Measurements from ENCODE around the gene POLR3E. TPM values are rescaled to one million over a fixed set of nuclear protein-coding genes. Genes with fewer than 3 reads are reported as not detected.

Gene POLR3E
- polyA plus RNA-seq, 1 donor (not counting 4 experiments of a cell fraction or from before 2014, with no cell fraction given) = 74.0 TPM

GRCh38 chr16:22369221-22369811 lies 72.1 kb downstream of the POLR3E start:
- peaks cover 1 to 11% of the 10 kb centered on the region in 2 experiments for H3K36me3 ChIP-seq (ENCODE audit: control insufficient read depth in 2 of 2, extremely low read depth in 1 of 2, insufficient read depth in 2 of 2, low read length in 2 of 2)
- H3K9me1 ChIP-seq (ENCODE audit: control insufficient read depth, extremely low read depth, insufficient read depth, low read length) = peaks cover 4% of the 10 kb centered on the region
- H3K4me1 ChIP-seq (ENCODE audit: control insufficient read depth, extremely low read depth, insufficient read depth, low read length) = peaks cover 63% of the 10 kb centered on the region
- no peak overlapping the region for H3K4me3 ChIP-seq (ENCODE audit: control insufficient read depth in 2 of 3, extremely low read depth in 1 of 3, insufficient read depth in 2 of 3, low read depth in 1 of 3, low read length in 3 of 3)
- H3K79me2 ChIP-seq (ENCODE audit: control insufficient read depth, insufficient read depth, low read length) = peaks cover 98% of the 10 kb centered on the region
- peak overlapping the region; percentile 51 for H3K4me2 ChIP-seq (ENCODE audit: control insufficient read depth, extremely low read depth, insufficient read depth, low read depth, low read length)
- FAIRE-seq (no peak), DNase-seq (ENCODE audit: low read depth, low spot score) (no peak)
- H4K20me1 ChIP-seq (ENCODE audit: control insufficient read depth, extremely low read depth, insufficient read depth, low read length) = peaks cover 13% of the 10 kb centered on the region
- TF ChIP-seq EZH2 (IDR thresholded peaks at IDR 0.05; ENCODE audit: low read length) = no peak
- no peak for TF ChIP-seq CTCF (optimal IDR thresholded peaks at IDR 0.05 in 1 of 3, IDR thresholded peaks at IDR 0.05 in 1 of 3, conservative IDR thresholded peaks at IDR 0.05 in 1 of 3; ENCODE audit: extremely low read depth in 1 of 3, insufficient read depth in 2 of 3, low read length in 3 of 3)
- no peaks in the 10 kb centered on the region for H3K27me3 ChIP-seq (ENCODE audit: control insufficient read depth, extremely low read depth, insufficient read depth, low read length)
- dilution Hi-C loops (cut with MboI; ENCODE audit: extremely low pct_ligation_motif_present, low sequenced_read_pairs) = no loop called here
- peak overlapping the region; percentile 71 for H3K27ac ChIP-seq (ENCODE audit: control insufficient read depth, insufficient read depth, low read length)
- no peak overlapping the region for H2AFZ ChIP-seq (ENCODE audit: control insufficient read depth, low read length)
- H3K9me3 ChIP-seq (ENCODE audit: control insufficient read depth, low read depth, low read length) = no peaks in the 10 kb centered on the region
- H3K9ac ChIP-seq (ENCODE audit: control insufficient read depth, extremely low read depth, insufficient read depth, low read length) = no peak overlapping the region

GRCh38 chr16:22370038-22370820 lies 73.0 kb downstream of the POLR3E start:
- Histone ChIP-seq H3K27me3 (ENCODE audit: control insufficient read depth, extremely low read depth, insufficient read depth, low read length) (no peaks in the 10 kb centered on the region), H3K79me2 (ENCODE audit: control insufficient read depth, insufficient read depth, low read length) (peaks cover 91% of the 10 kb centered on the region), H3K4me3 (ENCODE audit: control insufficient read depth in 2 of 3, extremely low read depth in 1 of 3, insufficient read depth in 2 of 3, low read depth in 1 of 3, low read length in 3 of 3) (peak overlapping the region in 1 of 3 experiments; percentile 20), H3K27ac (ENCODE audit: control insufficient read depth, insufficient read depth, low read length) (peak overlapping the region; percentile 71), H2AFZ (ENCODE audit: control insufficient read depth, low read length) (no peak overlapping the region), H3K9me3 (ENCODE audit: control insufficient read depth, low read depth, low read length) (no peaks in the 10 kb centered on the region), H3K36me3 (ENCODE audit: control insufficient read depth in 2 of 2, extremely low read depth in 1 of 2, insufficient read depth in 2 of 2, low read length in 2 of 2) (peaks cover 1 to 8% of the 10 kb centered on the region in 2 experiments), H3K4me2 (ENCODE audit: control insufficient read depth, extremely low read depth, insufficient read depth, low read depth, low read length) (peak overlapping the region; percentile 100), H3K9ac (ENCODE audit: control insufficient read depth, extremely low read depth, insufficient read depth, low read length) (peak overlapping the region; percentile 39), H3K4me1 (ENCODE audit: control insufficient read depth, extremely low read depth, insufficient read depth, low read length) (peaks cover 68% of the 10 kb centered on the region), H4K20me1 (ENCODE audit: control insufficient read depth, extremely low read depth, insufficient read depth, low read length) (peaks cover 13% of the 10 kb centered on the region), H3K9me1 (ENCODE audit: control insufficient read depth, extremely low read depth, insufficient read depth, low read length) (peaks cover 4% of the 10 kb centered on the region)
- TF ChIP-seq CTCF (optimal IDR thresholded peaks at IDR 0.05 in 1 of 3, IDR thresholded peaks at IDR 0.05 in 1 of 3, conservative IDR thresholded peaks at IDR 0.05 in 1 of 3; ENCODE audit: extremely low read depth in 1 of 3, insufficient read depth in 2 of 3, low read length in 3 of 3) (no peak), EZH2 (IDR thresholded peaks at IDR 0.05; ENCODE audit: low read length) (no peak)
- DNase-seq (ENCODE audit: low read depth, low spot score) (no peak), FAIRE-seq (no peak)
- dilution Hi-C loops (cut with MboI; ENCODE audit: extremely low pct_ligation_motif_present, low sequenced_read_pairs) = no loop called here
